Large intestine (tissue), 3 donors: ENCODE results near the gene SDHA. TPM values are rescaled to one million over a fixed set of nuclear protein-coding genes. Genes with fewer than 3 reads are reported as not detected.
"Not testable (repeated sequence)": the region's sequence is repeated elsewhere in the genome, so short reads cannot be mapped to it uniquely, and the experiment has no call there.

Source experiments
- DNase-seq, 2 donors: peaks; one replicate each; pipeline versions ENCODE4 v3.0.0 to v3.0.0-alpha.2; 2013
- H3K27ac ChIP-seq: one replicate; pipeline ENCODE4 v1.5.1; 2013; ENCODE audit warnings: low read length
- H3K27me3 ChIP-seq: 2 replicates; pipeline ENCODE4 v1.6.1; 2013; ENCODE audit warnings: low read length; ENCODE audit not compliant: control insufficient read depth, insufficient read depth
- H3K36me3 ChIP-seq: 2 replicates; pipeline ENCODE4 v1.6.1; 2013; ENCODE audit warnings: low read length; ENCODE audit not compliant: control insufficient read depth, insufficient read depth
- H3K4me1 ChIP-seq: one replicate; pipeline ENCODE4 v1.6.1; 2013; ENCODE audit warnings: low read length; ENCODE audit not compliant: control insufficient read depth, insufficient read depth
- H3K4me3 ChIP-seq: one replicate; pipeline ENCODE4 v1.5.1; 2013; ENCODE audit warnings: low read length
- H3K9me3 ChIP-seq: one replicate; pipeline ENCODE4 v1.6.1; 2013; ENCODE audit warnings: mild to moderate bottlenecking, low read depth, low read length, moderate library complexity; ENCODE audit not compliant: control insufficient read depth
- WGBS: methylation state at CpG from one replicate; pipeline ENCODE4 v1.1.5; 2013; ENCODE audit warnings: low lambda C conversion rate; ENCODE audit not compliant: insufficient coverage; 5-methylcytosine and 5-hydroxymethylcytosine counted together
- polyA plus RNA-seq: library from polyadenylated mRNA; unstranded; fragments of 120-200 nt; gene quantifications from one replicate; pipeline ENCODE4 v1.2.1, GENCODE V29; 2013

SDHA gene
- polyA plus RNA-seq, 1 donor = 122 TPM

DNA sequence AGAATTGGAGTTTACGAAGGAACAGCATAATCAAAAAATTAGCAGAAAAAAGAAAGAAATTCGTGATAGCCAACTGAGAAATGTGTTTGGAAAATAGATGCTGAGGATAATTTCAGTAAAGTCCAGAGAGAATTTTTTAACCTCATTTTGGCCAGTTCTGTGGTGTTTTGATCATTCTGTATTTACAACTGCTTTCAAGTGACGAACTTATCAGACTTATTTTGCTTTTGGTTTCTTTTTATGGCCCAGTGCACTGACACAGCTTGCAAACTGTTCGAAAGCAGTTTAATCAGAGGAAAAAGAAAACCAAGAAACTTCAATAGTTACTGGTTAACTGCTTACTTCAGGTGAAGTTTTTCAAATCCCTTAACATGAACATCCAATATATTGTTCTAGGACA lies 1.9 kb downstream of the SDHA start:
- DNase-seq = peak in 1 of 2 donors; percentile 51
- no peaks in the 10 kb centered on the region for H3K9me3 ChIP-seq
- H3K4me3 ChIP-seq = peak overlapping the region; percentile 95
- H3K4me1 ChIP-seq = peaks cover 8% of the 10 kb centered on the region
- no peaks in the 10 kb centered on the region for H3K27me3 ChIP-seq
- H3K36me3 ChIP-seq = peaks cover 12% of the 10 kb centered on the region
- 66% methylated on average over 2 of the region's 4 CpGs for WGBS
- H3K27ac ChIP-seq = peak overlapping the region; percentile 65

- not testable (repeated sequence) for H3K27ac ChIP-seq, H3K9me3 ChIP-seq, H3K4me1 ChIP-seq, DNase-seq, H3K27me3 ChIP-seq, H3K4me3 ChIP-seq
- H3K36me3 ChIP-seq = peaks cover 39% of the 10 kb centered on the region
- WGBS = no CpG with 5 or more reads among the region's 6 CpGs
These were observed 5.0 kb downstream of the SDHA start for GRCh38 chr5:222951-223715.

GRCh38 chr5:223791-224190 lies 5.7 kb downstream of the SDHA start:
- DNase-seq = no peak
- no peak overlapping the region for H3K4me3 ChIP-seq
- 60% methylated on average over 1 of the region's 6 CpGs for WGBS
- H3K4me1 ChIP-seq = peaks cover 8% of the 10 kb centered on the region
- no peaks in the 10 kb centered on the region for H3K9me3 ChIP-seq
- H3K36me3 ChIP-seq = peaks cover 43% of the 10 kb centered on the region
- H3K27ac ChIP-seq = no peak overlapping the region
- H3K27me3 ChIP-seq = no peaks in the 10 kb centered on the region

- 100% methylated on average over 1 of the region's 14 CpGs for WGBS
- no peaks in the 10 kb centered on the region for H3K27me3 ChIP-seq
- H3K27ac ChIP-seq = no peak overlapping the region
- no peak overlapping the region for H3K4me3 ChIP-seq
- H3K9me3 ChIP-seq = no peaks in the 10 kb centered on the region
- no peak for DNase-seq
- peaks cover 4% of the 10 kb centered on the region for H3K4me1 ChIP-seq
- H3K36me3 ChIP-seq = peaks cover 56% of the 10 kb centered on the region
These were observed 7.2 kb downstream of the SDHA start for GRCh38 chr5:225334-225733.

DNA sequence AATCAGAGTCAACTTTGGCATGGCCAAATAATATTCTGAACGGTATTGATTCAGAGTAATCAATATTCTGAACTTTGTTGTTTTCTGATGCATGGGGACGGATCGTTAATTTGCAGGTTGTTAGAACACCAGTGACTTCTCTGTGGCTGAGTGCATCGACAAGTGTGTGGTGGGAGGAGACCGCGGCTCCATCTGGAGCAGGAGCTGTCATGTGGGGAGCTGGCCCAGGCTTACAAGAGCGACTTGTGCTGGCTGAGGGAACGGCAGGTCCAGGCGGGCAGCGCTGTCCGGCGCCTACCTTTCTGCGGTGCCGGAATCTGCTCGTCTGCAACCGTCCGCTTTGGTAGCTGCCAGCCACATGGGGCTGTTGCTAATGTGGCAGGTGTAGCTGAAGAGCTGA lies 9.3 kb downstream of the SDHA start:
- no CpG with 5 or more reads among the region's 17 CpGs for WGBS
- H3K27ac ChIP-seq, DNase-seq, H3K4me1 ChIP-seq, H3K4me3 ChIP-seq, H3K27me3 ChIP-seq, H3K9me3 ChIP-seq: not testable (repeated sequence)
- peaks cover 71% of the 10 kb centered on the region for H3K36me3 ChIP-seq

GRCh38 chr5:228886-229285 lies 10.8 kb downstream of the SDHA start:
- Histone ChIP-seq H3K27ac (no peak overlapping the region), H3K4me1 (no peaks in the 10 kb centered on the region), H3K9me3 (no peaks in the 10 kb centered on the region), H3K36me3 (peaks cover 78% of the 10 kb centered on the region), H3K4me3 (no peak overlapping the region), H3K27me3 (no peaks in the 10 kb centered on the region)
- 67% methylated on average over 2 of the region's 3 CpGs for WGBS
- no peak for DNase-seq

DNA sequence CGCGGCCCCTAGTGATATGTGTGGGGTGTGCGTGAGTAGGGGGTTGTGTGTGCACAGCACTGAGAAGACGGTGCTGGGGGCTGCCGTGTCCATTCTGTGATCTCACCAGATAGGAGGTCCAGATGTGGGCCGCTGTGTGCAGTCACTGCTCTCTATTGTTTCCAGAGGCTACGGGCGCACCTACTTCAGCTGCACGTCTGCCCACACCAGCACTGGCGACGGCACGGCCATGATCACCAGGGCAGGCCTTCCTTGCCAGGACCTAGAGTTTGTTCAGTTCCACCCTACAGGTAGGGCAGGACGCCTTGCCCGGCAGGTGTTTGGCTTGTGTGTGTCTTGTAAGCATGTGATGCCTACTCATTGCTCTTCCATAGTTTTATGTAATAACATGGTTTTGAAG lies 12.6 kb downstream of the SDHA start:
- H3K27ac ChIP-seq = no peak overlapping the region
- peaks cover 72% of the 10 kb centered on the region for H3K36me3 ChIP-seq
- whole genome bisulfite sequencing = no CpG with 5 or more reads among the region's 14 CpGs
- no peaks in the 10 kb centered on the region for H3K9me3 ChIP-seq
- H3K4me3 ChIP-seq = no peak overlapping the region
- H3K4me1 ChIP-seq = no peaks in the 10 kb centered on the region
- no peak for DNase-seq
- H3K27me3 ChIP-seq = no peaks in the 10 kb centered on the region

DNA sequence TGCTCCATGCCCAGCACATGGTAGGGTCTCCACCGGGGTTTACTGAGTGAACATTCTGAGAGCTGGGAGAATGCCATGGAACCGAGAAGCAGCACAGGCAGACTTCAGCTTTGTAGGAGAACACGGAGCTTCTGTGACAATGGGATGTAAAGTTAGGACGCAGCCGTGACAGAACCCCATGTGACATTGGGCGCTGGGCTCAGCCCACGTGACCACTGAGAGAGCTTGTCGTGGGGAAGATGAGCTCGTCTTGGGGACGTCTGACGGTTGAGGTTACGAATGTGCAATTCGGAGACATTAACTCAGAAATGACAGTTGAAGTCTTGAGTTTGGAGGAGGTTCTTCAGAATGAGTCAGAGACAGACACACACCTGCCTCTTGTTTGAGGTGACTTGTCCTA lies 13.5 kb downstream of the SDHA start:
- no peaks in the 10 kb centered on the region for H3K4me1 ChIP-seq
- DNase-seq = no peak
- H3K4me3 ChIP-seq = no peak overlapping the region
- no peaks in the 10 kb centered on the region for H3K9me3 ChIP-seq
- H3K27ac ChIP-seq = no peak overlapping the region
- no peaks in the 10 kb centered on the region for H3K27me3 ChIP-seq
- WGBS = no CpG with 5 or more reads among the region's 13 CpGs
- peaks cover 69% of the 10 kb centered on the region for H3K36me3 ChIP-seq

DNA sequence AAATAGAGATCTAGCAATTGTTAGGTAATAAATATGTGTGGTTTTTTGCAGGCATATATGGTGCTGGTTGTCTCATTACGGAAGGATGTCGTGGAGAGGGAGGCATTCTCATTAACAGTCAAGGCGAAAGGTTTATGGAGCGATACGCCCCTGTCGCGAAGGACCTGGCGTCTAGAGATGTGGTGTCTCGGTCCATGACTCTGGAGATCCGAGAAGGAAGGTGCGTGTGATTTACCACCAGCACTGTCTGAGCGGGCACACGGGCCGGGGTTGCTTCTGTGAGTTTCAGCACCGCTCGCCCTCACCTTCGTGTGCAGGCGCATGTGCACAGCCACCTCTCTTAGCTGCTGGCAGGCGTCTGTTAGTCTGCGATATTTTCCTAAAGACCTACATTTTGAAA lies 15.3 kb downstream of the SDHA start:
- not testable (repeated sequence) for H3K27me3 ChIP-seq, H3K4me1 ChIP-seq, H3K27ac ChIP-seq, H3K4me3 ChIP-seq, DNase-seq, H3K9me3 ChIP-seq
- H3K36me3 ChIP-seq = peaks cover 56% of the 10 kb centered on the region
- no CpG with 5 or more reads among the region's 20 CpGs for WGBS

GRCh38 chr5:234450-234849 lies 16.3 kb downstream of the SDHA start:
- Histone ChIP-seq H3K27ac (no peak overlapping the region), H3K9me3 (no peaks in the 10 kb centered on the region), H3K36me3 (peaks cover 55% of the 10 kb centered on the region), H3K4me3 (no peak overlapping the region), H3K27me3 (no peaks in the 10 kb centered on the region), H3K4me1 (no peaks in the 10 kb centered on the region)
- 90% methylated on average over 2 of the region's 8 CpGs for WGBS
- DNase-seq = no peak

DNA sequence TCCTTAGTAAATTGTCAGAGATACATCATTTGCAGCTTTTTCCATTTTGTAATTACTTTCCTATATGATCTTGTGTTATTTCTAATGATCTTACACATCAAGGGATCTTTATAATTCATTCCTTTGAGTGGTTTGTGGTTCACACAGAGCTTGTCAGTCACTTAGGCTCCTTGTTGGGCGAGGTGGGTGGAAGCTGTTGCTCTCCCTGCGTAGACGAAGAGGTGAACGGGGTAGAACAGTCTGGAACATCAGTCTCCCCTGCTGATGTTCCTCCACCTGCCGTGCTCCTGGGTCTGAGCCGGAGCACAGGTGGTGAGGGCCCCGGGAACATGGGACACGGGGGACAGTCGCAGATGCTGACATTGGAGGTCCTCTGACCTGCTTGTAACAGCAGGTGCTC lies 17.4 kb downstream of the SDHA start:
- peaks cover 56% of the 10 kb centered on the region for H3K36me3 ChIP-seq
- not testable (repeated sequence) for H3K4me3 ChIP-seq, H3K27ac ChIP-seq, DNase-seq, H3K4me1 ChIP-seq, H3K27me3 ChIP-seq, H3K9me3 ChIP-seq
- WGBS = no CpG with 5 or more reads among the region's 9 CpGs
